T-helper 2 cell treated with Interferon-gamma antibody and Interleukin-4, amounts not matched to agents 5 μg/mL and 100 μg/mL, for 36 hours (primary cell): Measurements from ENCODE around the gene KDM4C.
"Not testable (repeated sequence)": the region's sequence is repeated elsewhere in the genome, so short reads cannot be mapped to it uniquely, and the experiment has no call there.

Experiments
- DNase-seq: peaks from one replicate; pipeline ENCODE4 v3.0.0; 2021; ENCODE audit warnings: low spot score
- H3K27ac Mint-ChIP-seq: one replicate; pipeline ENCODE4 v1.8.0; 2021; ENCODE audit warnings: mild to moderate bottlenecking, mixed read lengths
- H3K27me3 Mint-ChIP-seq: one replicate; pipeline ENCODE4 v1.8.0; 2021; ENCODE audit warnings: low read depth, mixed read lengths
- H3K36me3 Mint-ChIP-seq: one replicate; pipeline ENCODE4 v1.8.0; 2021; ENCODE audit warnings: low read depth, mixed read lengths
- H3K4me1 Mint-ChIP-seq: one replicate; pipeline ENCODE4 v1.8.0; 2021; ENCODE audit warnings: low read depth, mixed read lengths
- H3K4me3 Mint-ChIP-seq: one replicate; pipeline ENCODE4 v1.8.0; 2022; ENCODE audit warnings: mild to moderate bottlenecking, moderate library complexity, mixed read lengths
- H3K9me3 Mint-ChIP-seq: one replicate; pipeline ENCODE4 v1.8.0; 2021; ENCODE audit warnings: mixed read lengths

The KDM4C gene

DNA sequence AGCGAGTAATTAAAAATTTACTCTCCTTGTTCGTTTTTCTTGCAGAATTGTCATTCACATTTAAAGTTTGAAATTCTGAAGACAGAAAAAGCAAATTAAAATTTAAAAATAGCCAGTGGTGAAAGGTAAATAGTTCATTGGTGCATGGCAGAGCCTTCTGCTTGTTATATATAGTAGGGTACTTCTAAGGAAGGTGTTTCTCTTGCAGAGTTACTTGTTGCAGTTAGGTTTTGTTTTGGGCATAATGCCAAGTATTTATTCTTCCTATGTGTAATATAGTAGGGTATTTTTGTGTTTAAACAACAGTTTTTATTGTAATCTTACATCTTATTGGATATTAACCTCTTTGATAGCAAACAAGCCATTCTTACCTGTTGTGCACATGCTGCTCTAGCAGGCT lies 179.4 kb downstream of the KDM4C start:
- no peak for DNase-seq
- Mint-ChIP-seq H3K4me1 (peaks cover 5% of the 10 kb centered on the region), H3K36me3 (peaks cover 5% of the 10 kb centered on the region), H3K27ac (no peak overlapping the region), H3K4me3 (no peak overlapping the region), H3K27me3 (no peaks in the 10 kb centered on the region), H3K9me3 (peaks cover 8% of the 10 kb centered on the region)

GRCh38 chr9:6938447-6938846 lies 180.7 kb downstream of the KDM4C start:
- H3K36me3 Mint-ChIP-seq: peaks cover 4% of the 10 kb centered on the region
- no peaks in the 10 kb centered on the region for H3K27me3 Mint-ChIP-seq
- peaks cover 5% of the 10 kb centered on the region for H3K4me1 Mint-ChIP-seq
- no peak for DNase-seq
- H3K27ac Mint-ChIP-seq: no peak overlapping the region
- H3K4me3 Mint-ChIP-seq: no peak overlapping the region
- H3K9me3 Mint-ChIP-seq: peaks cover 6% of the 10 kb centered on the region

GRCh38 chr9:6938873-6939272 lies 181.1 kb downstream of the KDM4C start:
- H3K27me3 Mint-ChIP-seq: no peaks in the 10 kb centered on the region
- no peak overlapping the region for H3K4me3 Mint-ChIP-seq
- H3K27ac Mint-ChIP-seq: no peak overlapping the region
- no peak for DNase-seq
- peaks cover 2% of the 10 kb centered on the region for H3K36me3 Mint-ChIP-seq
- peaks cover 8% of the 10 kb centered on the region for H3K4me1 Mint-ChIP-seq
- peaks cover 4% of the 10 kb centered on the region for H3K9me3 Mint-ChIP-seq

DNA sequence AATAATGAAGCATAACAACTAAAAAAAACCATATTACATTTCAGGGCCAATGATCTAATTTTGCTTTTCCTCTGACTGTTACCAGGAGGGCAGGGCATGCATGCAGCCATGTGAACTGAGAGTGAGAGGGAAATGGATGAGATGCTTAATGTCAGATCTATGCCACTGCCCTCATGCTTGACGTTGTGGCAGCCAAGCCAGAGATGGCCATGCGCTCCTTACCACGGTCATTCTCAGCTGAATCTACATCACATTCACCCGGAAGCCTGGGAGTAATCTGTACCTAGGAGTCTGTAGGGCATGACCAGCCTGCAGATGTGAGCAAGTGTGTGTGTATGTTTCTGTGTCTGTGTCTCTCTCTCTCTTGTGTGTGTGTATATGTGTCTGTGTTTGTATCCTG lies 183.7 kb downstream of the KDM4C start:
- H3K4me3 Mint-ChIP-seq: no peak overlapping the region
- peaks cover 17% of the 10 kb centered on the region for H3K4me1 Mint-ChIP-seq
- H3K36me3 Mint-ChIP-seq: peaks cover 2% of the 10 kb centered on the region
- DNase-seq: no peak
- H3K9me3 Mint-ChIP-seq: no peaks in the 10 kb centered on the region
- no peak overlapping the region for H3K27ac Mint-ChIP-seq
- H3K27me3 Mint-ChIP-seq: no peaks in the 10 kb centered on the region

DNA sequence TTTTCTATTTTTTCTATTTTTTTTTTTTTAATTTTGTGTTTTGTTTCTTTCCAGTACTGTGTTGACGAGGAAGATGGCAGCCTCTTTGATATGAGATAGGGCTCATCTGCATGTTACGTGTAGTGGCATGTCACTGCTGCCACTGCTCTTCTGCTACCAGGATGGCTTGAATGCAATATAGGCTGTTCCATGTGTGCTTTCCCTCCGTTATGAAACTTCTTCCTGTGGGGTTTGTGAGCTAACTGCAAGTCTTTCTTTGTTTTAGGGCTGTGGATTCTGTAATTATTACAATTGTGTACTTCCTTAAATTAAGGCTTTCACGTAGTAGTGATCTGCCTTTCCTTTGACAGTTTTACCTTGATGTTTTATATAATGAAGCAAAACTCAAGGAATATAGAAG lies 184.6 kb downstream of the KDM4C start:
- H3K27ac Mint-ChIP-seq: no peak overlapping the region
- DNase-seq: no peak
- H3K27me3 Mint-ChIP-seq: no peaks in the 10 kb centered on the region
- no peak overlapping the region for H3K4me3 Mint-ChIP-seq
- no peaks in the 10 kb centered on the region for H3K9me3 Mint-ChIP-seq
- H3K4me1 Mint-ChIP-seq: peaks cover 17% of the 10 kb centered on the region
- H3K36me3 Mint-ChIP-seq: peaks cover 2% of the 10 kb centered on the region

DNA sequence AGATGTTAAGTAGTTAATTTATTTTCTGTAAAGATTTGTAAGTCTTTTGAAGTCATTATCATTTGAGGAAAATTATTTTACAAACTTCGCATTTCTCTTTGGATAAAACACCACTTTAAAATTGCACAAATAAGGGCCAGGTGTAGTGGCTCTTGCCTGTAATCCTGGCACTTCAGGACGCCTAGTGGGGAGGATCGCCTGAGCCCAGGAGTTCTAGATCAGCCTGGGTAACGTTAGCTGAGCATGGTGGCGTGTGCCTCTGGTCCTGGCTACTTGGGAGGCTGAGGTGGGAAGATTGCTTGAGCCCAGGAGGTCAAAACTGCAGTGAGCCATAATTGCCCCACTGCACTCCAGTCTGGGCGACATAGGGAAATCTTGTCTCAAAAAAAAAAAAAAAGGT lies 185.5 kb downstream of the KDM4C start:
- Mint-ChIP-seq H3K27me3 (no peaks in the 10 kb centered on the region), H3K36me3 (peaks cover 7% of the 10 kb centered on the region), H3K9me3 (no peaks in the 10 kb centered on the region), H3K4me1 (peaks cover 17% of the 10 kb centered on the region), H3K27ac (no peak overlapping the region), H3K4me3 (no peak overlapping the region)
- DNase-seq: no peak

- Mint-ChIP-seq H3K27ac (no peak overlapping the region), H3K4me1 (peaks cover 17% of the 10 kb centered on the region), H3K4me3 (no peak overlapping the region), H3K9me3 (no peaks in the 10 kb centered on the region), H3K36me3 (peaks cover 10% of the 10 kb centered on the region), H3K27me3 (no peaks in the 10 kb centered on the region)
- no peak for DNase-seq
Observed at GRCh38 chr9:6944093-6944551, 186.3 kb downstream of the KDM4C start.

DNA sequence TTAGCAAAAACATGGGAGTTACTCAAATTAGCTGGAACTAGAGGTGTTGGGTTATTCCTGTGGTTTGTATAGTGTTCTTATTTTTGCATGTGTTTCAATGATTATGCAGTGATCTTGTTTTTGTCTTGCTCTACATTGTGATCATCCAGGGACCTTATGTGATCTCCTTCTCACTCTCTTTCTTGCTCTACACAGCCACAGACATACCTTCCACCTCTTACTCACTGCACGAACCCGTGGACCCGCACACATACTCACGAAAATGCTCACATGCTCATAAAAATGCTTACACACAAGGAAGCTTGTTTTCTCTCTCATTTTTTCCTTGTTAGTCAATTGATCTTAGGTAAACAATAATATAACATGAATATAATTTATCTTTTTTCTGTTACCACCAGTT lies 187.1 kb downstream of the KDM4C start:
- Mint-ChIP-seq H3K4me1 (peaks cover 17% of the 10 kb centered on the region), H3K36me3 (peaks cover 13% of the 10 kb centered on the region)

DNA sequence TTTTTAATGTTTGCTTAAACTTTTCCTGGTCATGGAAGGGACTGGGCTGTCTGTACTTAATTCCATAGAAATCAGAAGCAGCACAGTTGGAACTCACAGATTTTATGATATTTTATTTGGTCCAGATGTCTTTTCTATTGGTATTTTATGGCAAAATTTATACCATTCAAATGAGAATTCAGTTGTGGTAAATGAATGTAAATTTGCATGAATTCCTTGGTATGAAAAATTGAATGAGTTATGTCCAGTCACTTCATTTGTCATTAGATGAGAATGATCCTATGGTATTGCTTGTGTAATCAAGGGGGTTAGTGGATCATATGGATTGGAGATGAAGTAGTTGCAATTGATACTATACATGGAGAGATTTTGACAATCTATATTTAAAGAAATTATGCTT lies 188.0 kb downstream of the KDM4C start:
- no peaks in the 10 kb centered on the region for H3K9me3 Mint-ChIP-seq
- H3K27ac Mint-ChIP-seq: no peak overlapping the region
- no peak for DNase-seq
- no peaks in the 10 kb centered on the region for H3K27me3 Mint-ChIP-seq
- peaks cover 13% of the 10 kb centered on the region for H3K36me3 Mint-ChIP-seq
- no peak overlapping the region for H3K4me3 Mint-ChIP-seq
- peaks cover 17% of the 10 kb centered on the region for H3K4me1 Mint-ChIP-seq

More for the DNA sequence above, 187.1 kb downstream of the KDM4C start:
- H3K9me3 Mint-ChIP-seq: no peaks in the 10 kb centered on the region
- H3K27ac Mint-ChIP-seq: no peak overlapping the region
- H3K27me3 Mint-ChIP-seq: no peaks in the 10 kb centered on the region
- no peak for DNase-seq
- no peak overlapping the region for H3K4me3 Mint-ChIP-seq

- no peak for DNase-seq
- peaks cover 14% of the 10 kb centered on the region for H3K4me1 Mint-ChIP-seq
Observed at GRCh38 chr9:6946583-6947166, 188.9 kb downstream of the KDM4C start.

DNA sequence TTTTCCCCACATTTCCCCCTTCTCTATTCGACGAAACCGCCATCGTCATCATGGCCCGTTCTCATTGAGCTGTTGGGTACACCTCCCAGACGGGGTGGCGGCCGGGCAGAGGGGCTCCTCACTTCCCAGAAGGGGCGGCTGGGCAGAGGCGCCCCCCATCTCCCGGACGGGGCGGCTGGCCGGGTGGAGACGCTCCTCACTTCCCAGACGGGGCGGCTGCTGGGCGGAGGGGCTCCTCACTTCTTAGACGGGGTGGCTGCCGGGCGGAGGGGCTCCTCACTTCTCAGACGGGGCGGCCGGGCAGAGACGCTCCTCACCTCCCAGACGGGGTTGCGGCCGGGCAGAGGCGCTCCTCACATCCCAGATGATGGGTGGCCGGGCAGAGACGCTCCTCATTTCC lies 191.1 kb downstream of the KDM4C start:
- H3K4me1 Mint-ChIP-seq, H3K27me3 Mint-ChIP-seq, H3K27ac Mint-ChIP-seq, DNase-seq, H3K4me3 Mint-ChIP-seq, H3K9me3 Mint-ChIP-seq: not testable (repeated sequence)
- H3K36me3 Mint-ChIP-seq: peaks cover 11% of the 10 kb centered on the region

More at GRCh38 chr9:6946583-6947166, 188.9 kb downstream of the KDM4C start:
- H3K4me3 Mint-ChIP-seq: no peak overlapping the region
- no peak overlapping the region for H3K27ac Mint-ChIP-seq
- H3K9me3 Mint-ChIP-seq: no peaks in the 10 kb centered on the region
- H3K36me3 Mint-ChIP-seq: peaks cover 13% of the 10 kb centered on the region
- no peaks in the 10 kb centered on the region for H3K27me3 Mint-ChIP-seq

DNA sequence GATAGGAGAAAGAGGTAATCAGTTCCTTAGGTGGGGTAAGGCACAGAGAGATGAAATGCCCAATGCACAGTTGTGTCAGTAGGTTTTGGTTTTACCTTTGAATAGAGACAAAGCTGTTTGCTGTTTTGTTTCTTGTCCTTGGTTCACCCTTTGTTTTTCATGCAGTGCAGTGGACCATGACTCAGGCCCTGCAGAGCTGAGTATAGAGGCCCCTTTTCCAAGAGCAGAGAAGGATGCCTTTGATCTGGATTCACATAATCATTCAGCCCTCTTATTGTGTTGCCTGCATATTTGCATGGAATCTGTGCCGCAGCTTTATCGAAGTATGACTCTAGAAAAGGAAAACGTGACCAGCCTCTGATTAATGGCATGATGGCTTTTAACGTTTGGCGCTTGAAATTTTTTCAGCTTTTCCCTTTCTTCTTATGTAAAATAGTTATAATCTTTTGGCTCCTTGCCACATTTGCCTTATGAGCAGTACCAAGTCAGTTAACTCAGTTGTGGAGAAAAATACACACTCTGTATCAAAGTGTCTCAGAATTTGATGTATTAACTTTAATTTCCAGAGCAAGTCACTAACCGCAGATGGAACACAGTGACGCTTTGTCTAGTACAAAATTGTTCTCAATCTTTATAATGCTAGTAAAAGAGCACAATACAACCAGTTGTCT lies 197.6 kb downstream of the KDM4C start:
- H3K4me1 Mint-ChIP-seq: no peaks in the 10 kb centered on the region
- H3K4me3 Mint-ChIP-seq: no peak overlapping the region
- DNase-seq: no peak
- no peak overlapping the region for H3K27ac Mint-ChIP-seq
- no peaks in the 10 kb centered on the region for H3K9me3 Mint-ChIP-seq
- no peaks in the 10 kb centered on the region for H3K36me3 Mint-ChIP-seq
- H3K27me3 Mint-ChIP-seq: no peaks in the 10 kb centered on the region

DNA sequence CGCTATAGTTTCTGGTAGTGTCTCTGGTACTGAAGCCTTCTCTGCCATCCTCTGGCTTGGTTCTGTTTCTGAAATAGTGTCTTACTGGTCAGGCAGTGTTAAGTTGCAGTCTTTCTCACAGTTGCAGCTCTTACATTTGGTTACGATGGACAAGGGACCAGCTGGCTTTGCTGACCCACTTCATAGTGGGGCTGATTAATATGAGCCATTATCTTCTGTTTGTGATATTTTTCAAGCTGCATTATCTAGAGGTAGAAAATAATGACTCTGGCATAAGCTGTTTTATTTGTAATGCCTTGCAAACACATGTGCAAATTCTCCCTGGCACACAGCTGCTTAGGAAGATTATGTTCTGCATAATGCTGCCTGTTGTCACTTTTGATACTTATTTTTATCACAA lies 199.1 kb downstream of the KDM4C start:
- no peaks in the 10 kb centered on the region for H3K27me3 Mint-ChIP-seq
- DNase-seq: no peak
- H3K27ac Mint-ChIP-seq: no peak overlapping the region
- no peak overlapping the region for H3K4me3 Mint-ChIP-seq
- H3K9me3 Mint-ChIP-seq: no peaks in the 10 kb centered on the region
- H3K4me1 Mint-ChIP-seq: peaks cover 3% of the 10 kb centered on the region
- H3K36me3 Mint-ChIP-seq: no peaks in the 10 kb centered on the region

DNA sequence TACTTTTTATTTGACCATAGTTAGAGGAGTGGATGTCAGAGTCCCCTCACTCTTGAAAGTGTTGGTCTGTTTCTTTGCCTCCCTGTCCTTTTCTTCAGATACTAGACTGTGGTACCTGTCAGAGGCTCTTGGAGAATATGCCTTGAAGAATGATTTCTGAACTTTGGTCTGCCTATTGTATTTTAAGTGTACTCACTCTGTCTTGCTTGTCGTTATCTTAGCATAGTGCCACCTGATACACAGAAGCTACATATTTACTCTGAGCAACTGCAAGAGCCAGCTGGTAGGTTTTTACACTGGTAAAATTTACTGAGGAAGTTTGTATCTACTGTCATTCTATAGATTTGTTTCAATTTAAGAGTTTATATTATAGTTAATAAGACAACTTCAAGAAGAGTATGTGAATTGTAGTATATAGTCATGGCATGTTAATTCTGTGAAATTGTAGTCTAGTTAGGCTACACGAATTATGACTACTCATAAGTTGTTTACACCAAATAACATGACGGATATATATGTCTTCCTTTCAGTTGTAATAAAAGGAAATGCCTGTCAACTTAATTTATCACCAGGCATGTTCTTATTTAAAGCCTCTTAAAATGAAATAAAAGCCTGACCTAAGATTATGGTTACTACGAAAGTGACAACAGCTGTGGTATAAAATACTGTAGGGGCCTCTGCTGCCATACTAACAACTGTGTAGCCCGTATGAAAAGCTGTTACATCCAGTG lies 201.7 kb downstream of the KDM4C start:
- no peak for DNase-seq
- Mint-ChIP-seq H3K4me3 (no peak overlapping the region), H3K9me3 (no peaks in the 10 kb centered on the region), H3K27me3 (no peaks in the 10 kb centered on the region), H3K36me3 (peaks cover 2% of the 10 kb centered on the region), H3K27ac (no peak overlapping the region), H3K4me1 (peaks cover 3% of the 10 kb centered on the region)
